MCF 10A (cell line): Measurements from ENCODE around the gene MYO1E. TPM values are rescaled to one million over a fixed set of nuclear protein-coding genes. Genes with fewer than 3 reads are reported as not detected.

Experiments
- BruUV-seq: library from RNA; stranded (reverse); fragments of 400-500 nt; replicated peaks from 2 replicates; lab custom pipeline; 2021; lab: Mats Ljungman, UMichigan
- CTCF ChIA-PET: fragments of 300-600 bp; sonication (Branson Sonifier 250); formaldehyde crosslinking; extraction: SDS; loops from one replicate; lab custom pipeline; 2021; ENCODE audit warnings: antibody characterized with exemption, inconsistent platforms; lab: Yijun Ruan, JAX
- POLR2A ChIA-PET: fragments of 300-600, 350-650 bp; sonication (Branson Sonifier 250); formaldehyde crosslinking; extraction: SDS; loops from one replicate; lab custom pipeline; 2020; ENCODE audit warnings: antibody characterized with exemption, inconsistent platforms; lab: Yijun Ruan, JAX
- DNase-seq: peaks from one replicate; pipeline ENCODE4 v3.0.0-alpha.2; 2018; ENCODE audit not compliant: unreplicated experiment
- H3K27ac Mint-ChIP-seq: one replicate; pipeline ENCODE4 v1.8.0; 2022; ENCODE audit warnings: mild to moderate bottlenecking, low read depth, mixed read lengths; ENCODE audit not compliant: unreplicated experiment
- H3K27me3 Mint-ChIP-seq: one replicate; pipeline ENCODE4 v1.8.0; 2022; ENCODE audit warnings: mixed read lengths; ENCODE audit not compliant: insufficient read depth, unreplicated experiment
- H3K36me3 Mint-ChIP-seq: one replicate; pipeline ENCODE4 v1.8.0; 2022; ENCODE audit warnings: mild to moderate bottlenecking, moderate library complexity, mixed read lengths; ENCODE audit not compliant: insufficient read depth, unreplicated experiment
- H3K4me1 Mint-ChIP-seq: one replicate; pipeline ENCODE4 v1.8.0; 2022; ENCODE audit warnings: mixed read lengths; ENCODE audit not compliant: insufficient read depth, unreplicated experiment
- H3K4me3 Mint-ChIP-seq: one replicate; pipeline ENCODE4 v1.8.0; 2022; ENCODE audit warnings: mild to moderate bottlenecking, moderate library complexity, mixed read lengths; ENCODE audit not compliant: unreplicated experiment
- H3K9me3 Mint-ChIP-seq: one replicate; pipeline ENCODE4 v1.8.0; 2022; ENCODE audit warnings: mixed read lengths; ENCODE audit not compliant: unreplicated experiment
- CTCF ChIP-seq: fragments of 200-600 bp; IDR thresholded peaks from one replicate; pipeline ENCODE4 v1.8.0; 2022; ENCODE audit warnings: antibody characterized with exemption, mild to moderate bottlenecking; ENCODE audit not compliant: unreplicated experiment
- intact Hi-C: fragments of 100-400 bp; cut with micrococcal nuclease; formaldehyde crosslinking; loops from 2 replicates; pipeline ENCODE4 v1.14.1; 2022
- total RNA-seq: library from RNA; stranded (reverse); gene quantifications from 2 replicates; pipeline ENCODE4 v1.2.3, GENCODE V29; 2022

Gene MYO1E
- total RNA-seq, 1 experiment from 2014 or later: 121 TPM

GRCh38 chr15:59371458-59372351, 966 bp downstream of the MYO1E start:
- H3K27ac Mint-ChIP-seq: peak overlapping the region; percentile 98
- no TSS peak for BruUV-seq
- H3K27me3 Mint-ChIP-seq: no peaks in the 10 kb centered on the region
- H3K36me3 Mint-ChIP-seq: peaks cover 38% of the 10 kb centered on the region
- intact Hi-C loops: loop anchor here (1.0 to 5.0 kb wide), 7 partner anchors 65 to 196 kb away; no protein-coding TSS in a partner anchor
- CTCF ChIA-PET: interaction anchor here (0.6 kb wide), 1 partner anchor 34 kb away, joined by 5 read pairs; no protein-coding TSS in a partner anchor
- H3K4me1 Mint-ChIP-seq: peaks cover 30% of the 10 kb centered on the region
- TF ChIP-seq CTCF: no peak
- POLR2A ChIA-PET: interaction anchor here (0.7 to 6.4 kb wide), 38 partner anchors 9 to 850 kb away, joined by 3 to 76 read pairs (median 4); no protein-coding TSS in a partner anchor
- H3K9me3 Mint-ChIP-seq: no peaks in the 10 kb centered on the region
- peak overlapping the region; percentile 99 for H3K4me3 Mint-ChIP-seq
- peak; percentile 54 for DNase-seq

- Mint-ChIP-seq H3K27me3 (no peaks in the 10 kb centered on the region), H3K4me3 (peak overlapping the region; percentile 99), H3K36me3 (peaks cover 38% of the 10 kb centered on the region), H3K4me1 (peaks cover 36% of the 10 kb centered on the region), H3K27ac (peak overlapping the region; percentile 98), H3K9me3 (no peaks in the 10 kb centered on the region)
- POLR2A ChIA-PET: interaction anchor here (0.6 to 6.4 kb wide), 8 partner anchors 9 to 202 kb away, joined by 3 to 76 read pairs (median 18); no protein-coding TSS in a partner anchor
- CTCF ChIA-PET: interaction anchor here (0.6 kb wide), 1 partner anchor 192 kb away, joined by 3 read pairs; no protein-coding TSS in a partner anchor
- intact Hi-C loops: no loop called here
- BruUV-seq: no TSS peak
- no peak for TF ChIP-seq CTCF
- DNase-seq: no peak
Observed at GRCh38 chr15:59369597-59369996, 3.1 kb downstream of the MYO1E start.

GRCh38 chr15:59367022-59367451, 5.6 kb downstream of the MYO1E start:
- Mint-ChIP-seq H3K27ac (peak overlapping the region; percentile 61), H3K36me3 (peaks cover 24% of the 10 kb centered on the region), H3K4me1 (peaks cover 30% of the 10 kb centered on the region), H3K9me3 (no peaks in the 10 kb centered on the region), H3K4me3 (no peak overlapping the region), H3K27me3 (no peaks in the 10 kb centered on the region)
- intact Hi-C loops: no loop called here
- ChIA-PET POLR2A (interaction anchor here (0.8 to 6.4 kb wide), 10 partner anchors 11 to 199 kb away, joined by 3 to 76 read pairs (median 4); no protein-coding TSS in a partner anchor), CTCF (interaction anchor here (0.6 to 0.8 kb wide), 3 partner anchors 14 to 77 kb away, joined by 3 to 4 read pairs (median 3); no protein-coding TSS in a partner anchor)
- BruUV-seq: no TSS peak
- no peak for TF ChIP-seq CTCF
- DNase-seq: no peak
